GM18507 (cell line): ENCODE results near the gene PARN.
A peak's percentile ranks its signal among the peaks of the same experiment; 100 is the strongest.
"Not testable (repeated sequence)": the region's sequence is repeated elsewhere in the genome, so short reads cannot be mapped to it uniquely, and the experiment has no call there.

Experiments used
- DNase-seq: peaks from one replicate; pipeline ENCODE4 v3.0.0; 2011; ENCODE audit warnings: low read depth; ENCODE audit not compliant: insufficient read length; ENCODE audit errors: extremely low spot score
- FAIRE-seq: peaks from 2 replicates; lab custom pipeline; 2011; peaks lifted over from hg19 to GRCh38; lab: Jason Lieb, UNC

The PARN gene, protein sequence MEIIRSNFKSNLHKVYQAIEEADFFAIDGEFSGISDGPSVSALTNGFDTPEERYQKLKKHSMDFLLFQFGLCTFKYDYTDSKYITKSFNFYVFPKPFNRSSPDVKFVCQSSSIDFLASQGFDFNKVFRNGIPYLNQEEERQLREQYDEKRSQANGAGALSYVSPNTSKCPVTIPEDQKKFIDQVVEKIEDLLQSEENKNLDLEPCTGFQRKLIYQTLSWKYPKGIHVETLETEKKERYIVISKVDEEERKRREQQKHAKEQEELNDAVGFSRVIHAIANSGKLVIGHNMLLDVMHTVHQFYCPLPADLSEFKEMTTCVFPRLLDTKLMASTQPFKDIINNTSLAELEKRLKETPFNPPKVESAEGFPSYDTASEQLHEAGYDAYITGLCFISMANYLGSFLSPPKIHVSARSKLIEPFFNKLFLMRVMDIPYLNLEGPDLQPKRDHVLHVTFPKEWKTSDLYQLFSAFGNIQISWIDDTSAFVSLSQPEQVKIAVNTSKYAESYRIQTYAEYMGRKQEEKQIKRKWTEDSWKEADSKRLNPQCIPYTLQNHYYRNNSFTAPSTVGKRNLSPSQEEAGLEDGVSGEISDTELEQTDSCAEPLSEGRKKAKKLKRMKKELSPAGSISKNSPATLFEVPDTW

DNA sequence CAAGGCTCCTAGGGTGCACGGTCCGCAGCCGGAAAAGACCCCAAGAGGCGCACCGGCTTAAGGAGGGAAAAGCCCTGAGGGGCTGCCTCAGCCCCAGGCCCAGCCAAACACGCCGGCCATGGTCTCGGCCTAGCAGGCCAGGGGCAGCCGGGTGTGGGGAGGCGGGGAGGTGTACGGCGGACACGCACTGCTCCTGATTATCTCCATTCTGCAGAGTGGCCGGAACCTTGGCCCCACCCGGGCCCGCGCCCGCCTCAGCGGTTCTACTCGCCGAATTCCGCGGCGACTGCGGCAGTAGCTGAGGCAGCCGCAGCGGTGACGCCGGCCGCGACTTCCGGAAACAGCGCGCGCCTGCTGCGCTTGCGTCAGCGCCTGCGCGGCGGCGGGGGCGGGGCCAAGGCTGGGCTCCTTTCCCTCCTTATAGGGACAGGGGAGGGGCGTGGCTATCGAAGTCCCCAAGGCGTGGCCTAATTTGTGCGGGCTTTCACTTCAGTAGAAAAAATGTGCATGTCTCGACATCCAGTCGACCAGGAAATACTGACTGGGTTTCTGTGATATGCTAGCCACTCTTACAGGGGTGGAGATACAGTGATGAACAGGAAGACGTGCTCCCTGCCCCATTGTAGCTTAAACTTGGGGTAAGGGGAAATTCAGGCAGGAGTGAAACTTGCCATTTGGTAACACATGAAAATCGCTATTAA lies at the start of gene PARN:
PARN (minus strand) TSS at position 342 of the 701 bp plus-strand sequence; CDS start at position 207, 135 bp downstream.
- peak; percentile 96 for DNase-seq
- FAIRE-seq = peak; percentile 96

DNA sequence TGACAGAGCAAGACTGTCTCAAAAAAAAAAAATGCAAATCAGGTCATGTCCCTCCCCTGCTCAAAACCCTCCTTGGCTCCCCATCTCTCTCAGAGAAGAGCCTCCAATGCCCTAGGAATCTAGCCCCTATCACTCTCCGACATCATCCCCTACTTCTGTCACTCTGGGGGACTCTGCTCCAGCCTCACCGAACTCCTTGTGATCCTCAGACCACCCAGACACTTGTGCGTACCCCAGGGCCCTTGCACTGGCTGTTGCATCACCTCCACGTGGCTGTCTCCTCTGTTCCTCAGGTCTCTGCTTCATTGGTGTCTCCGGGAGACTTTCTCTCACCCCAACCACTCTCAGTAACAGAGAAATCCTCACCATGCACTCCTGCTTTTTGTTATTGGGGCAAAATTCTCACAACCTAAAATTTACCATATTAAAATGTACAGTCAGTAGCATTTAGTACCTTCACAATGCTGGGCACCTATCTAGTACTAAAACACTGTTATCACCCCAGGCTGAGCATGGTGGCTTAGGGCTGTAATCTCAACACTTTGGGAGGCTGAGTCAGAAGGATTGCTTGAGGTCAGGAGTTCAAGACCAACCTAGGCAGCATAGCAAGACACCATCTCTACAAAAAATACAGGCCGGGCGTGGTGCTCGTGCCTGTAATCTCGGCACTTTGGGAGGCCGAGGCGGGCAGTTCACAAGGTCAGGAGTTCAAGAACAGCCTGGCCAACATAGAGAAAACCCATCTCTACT lies 48.9 kb upstream of the PARN start:
- no peak for FAIRE-seq
- no peak for DNase-seq

DNA sequence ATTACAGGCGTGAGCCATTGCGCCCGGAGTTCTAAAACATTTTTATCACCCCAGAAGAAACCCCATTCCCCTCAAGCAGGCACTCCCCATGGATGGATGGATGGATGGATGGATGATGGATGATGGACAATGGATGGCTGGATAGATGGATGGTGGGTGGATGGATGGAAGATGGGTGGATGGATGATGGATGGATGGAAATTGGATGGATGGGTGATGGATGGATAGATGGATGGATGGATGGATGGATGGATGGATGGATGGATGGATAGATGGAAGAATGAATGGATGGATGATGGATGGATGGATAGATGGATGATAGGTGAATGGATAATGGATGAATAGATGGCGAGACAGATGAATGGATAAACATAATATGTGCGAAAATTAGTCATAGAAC lies 47.6 kb upstream of the PARN start:
- no peak for DNase-seq
- no peak for FAIRE-seq

DNA sequence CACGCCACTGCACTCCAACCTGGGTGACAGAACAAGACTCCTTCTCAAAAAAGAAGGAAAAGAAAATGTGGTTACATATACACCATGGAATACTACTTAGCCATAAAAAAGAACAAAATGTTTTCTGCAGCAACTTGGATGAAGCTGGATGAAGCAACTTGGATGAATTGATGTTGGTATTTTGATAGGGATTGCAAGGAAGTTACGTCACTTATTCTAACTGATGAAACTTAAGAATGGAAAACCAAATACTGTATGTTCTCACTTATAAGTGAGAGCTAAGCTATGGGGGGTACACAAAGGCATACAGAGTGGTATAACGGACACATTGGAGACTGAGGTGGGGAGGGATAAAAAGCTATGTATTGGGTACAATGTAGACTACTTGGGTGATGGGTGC lies 46.6 kb upstream of the PARN start:
- FAIRE-seq (no peak), DNase-seq (no peak)

DNA sequence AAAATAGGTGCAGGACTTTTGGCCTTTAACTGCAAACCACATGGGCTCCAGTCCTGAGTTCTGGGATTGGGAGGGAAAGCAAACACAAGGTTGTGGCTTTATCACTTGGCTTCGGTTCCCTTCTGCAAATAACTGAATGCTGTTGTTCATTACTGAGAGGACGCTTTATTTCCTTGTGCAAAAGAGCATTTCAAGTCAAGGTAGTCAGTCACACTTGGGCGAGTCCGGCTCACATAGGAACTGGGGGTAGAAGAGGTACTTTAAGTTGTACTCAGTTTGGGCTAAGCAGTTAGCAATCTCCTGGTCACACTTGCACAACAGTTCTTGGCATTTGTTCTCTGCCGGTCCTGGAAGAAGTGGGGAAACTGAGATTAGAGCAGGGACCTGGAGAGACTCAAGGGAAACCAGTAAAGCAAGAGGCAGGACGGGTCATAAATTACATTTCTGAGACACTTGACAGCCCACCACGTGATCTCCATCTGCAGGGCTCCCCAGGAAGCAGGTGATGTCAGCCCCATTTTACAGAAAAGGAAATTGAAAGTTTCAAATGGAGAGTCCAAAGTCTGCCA lies 42.4 kb upstream of the PARN start:
- FAIRE-seq (peak; percentile 89), DNase-seq (peak; percentile 45)

DNA sequence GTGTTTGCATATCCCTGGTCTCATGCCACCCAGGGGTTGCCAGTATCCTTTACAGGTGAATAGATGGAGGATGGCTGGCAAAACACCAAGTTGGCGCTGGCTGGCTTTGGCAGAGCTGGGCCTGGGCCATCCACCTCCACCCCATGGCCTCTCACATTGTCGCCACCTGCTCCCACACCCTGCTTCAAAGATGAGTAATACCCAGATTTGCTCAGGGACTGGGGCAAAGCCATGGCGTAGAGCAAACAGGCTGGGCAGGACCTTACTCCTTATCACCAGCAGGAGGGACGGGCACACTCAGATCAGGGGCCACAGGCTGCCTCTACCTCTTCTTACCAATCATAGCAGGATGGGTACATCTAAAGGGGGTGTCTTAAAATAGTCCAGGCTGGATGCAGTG lies 39.7 kb upstream of the PARN start:
- DNase-seq (no peak), FAIRE-seq (no peak)

DNA sequence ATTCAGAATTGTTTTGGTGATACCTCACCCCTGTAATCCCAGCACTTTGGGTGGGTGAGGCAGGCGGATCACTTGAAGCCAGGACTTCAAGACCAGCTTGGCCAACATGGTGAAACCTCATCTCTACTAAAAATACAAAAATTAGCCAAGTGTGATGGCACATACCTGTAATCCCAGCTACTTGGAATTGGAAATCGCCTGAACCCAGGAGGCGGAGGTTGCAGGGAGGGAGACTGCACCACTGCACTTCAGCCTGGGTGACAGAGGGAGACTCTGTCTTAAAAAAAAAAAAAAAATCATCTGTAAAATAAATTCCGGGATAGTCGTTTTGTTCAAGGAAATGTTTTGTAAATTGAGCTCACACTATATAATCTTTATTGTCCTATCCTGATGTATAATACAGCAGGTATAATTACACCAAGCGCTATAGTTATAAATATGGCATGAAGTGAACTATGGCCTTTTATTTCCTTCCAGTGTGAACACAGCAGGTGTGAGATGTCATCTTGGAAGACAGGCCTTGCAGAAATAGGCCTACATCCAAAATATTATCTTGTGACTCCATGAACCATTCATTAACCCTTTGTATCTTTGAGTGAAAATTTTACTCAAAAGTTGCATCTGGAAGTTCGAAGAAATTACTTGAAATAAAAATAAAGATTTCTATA lies 38.6 kb upstream of the PARN start:
- no peak for DNase-seq
- FAIRE-seq = no peak

DNA sequence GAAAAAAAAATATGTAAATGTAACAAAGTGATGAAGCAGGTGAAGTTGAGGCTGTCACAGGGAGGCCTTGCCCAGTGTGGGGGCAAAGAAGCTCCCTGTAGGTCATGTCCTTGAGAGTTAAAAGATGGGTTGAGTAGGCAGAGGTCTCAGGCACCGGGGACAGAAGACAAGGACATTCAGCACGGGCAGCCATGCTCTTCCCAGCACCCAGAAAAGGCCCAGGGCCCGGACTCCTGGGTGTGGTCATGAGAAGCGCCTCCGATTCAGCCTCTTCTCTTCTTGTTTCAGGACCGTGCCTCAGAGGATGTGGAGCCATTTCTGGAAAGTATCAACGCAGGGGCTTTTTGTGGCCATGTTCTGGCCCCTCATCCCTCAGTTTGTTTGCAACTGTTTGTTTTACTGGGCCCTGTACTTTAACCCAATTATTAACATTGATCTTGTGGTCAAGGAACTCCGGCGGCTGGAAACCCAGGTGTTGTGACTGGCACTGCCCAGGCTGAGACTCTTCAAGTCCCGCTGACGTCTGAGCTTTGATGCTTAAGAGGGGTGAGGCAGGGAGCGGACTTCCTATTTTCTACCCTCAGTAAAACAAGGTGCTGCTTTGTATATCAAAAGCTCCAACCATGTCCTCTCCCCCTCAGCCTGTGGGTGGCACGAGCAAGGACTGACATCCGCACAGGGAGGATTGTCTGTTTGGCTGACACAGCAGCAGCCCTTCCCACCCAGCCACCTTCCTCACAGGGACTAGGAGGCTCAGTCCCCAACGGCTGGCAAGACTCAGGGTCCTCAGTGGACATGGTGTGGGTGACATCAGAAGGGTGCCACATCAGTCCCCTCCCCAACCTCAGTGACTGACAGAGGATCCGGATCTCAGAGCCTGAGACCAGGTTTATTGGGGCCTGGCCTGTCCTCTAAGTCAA lies 37.5 kb upstream of the PARN start:
- DNase-seq = no peak
- FAIRE-seq = no peak

DNA sequence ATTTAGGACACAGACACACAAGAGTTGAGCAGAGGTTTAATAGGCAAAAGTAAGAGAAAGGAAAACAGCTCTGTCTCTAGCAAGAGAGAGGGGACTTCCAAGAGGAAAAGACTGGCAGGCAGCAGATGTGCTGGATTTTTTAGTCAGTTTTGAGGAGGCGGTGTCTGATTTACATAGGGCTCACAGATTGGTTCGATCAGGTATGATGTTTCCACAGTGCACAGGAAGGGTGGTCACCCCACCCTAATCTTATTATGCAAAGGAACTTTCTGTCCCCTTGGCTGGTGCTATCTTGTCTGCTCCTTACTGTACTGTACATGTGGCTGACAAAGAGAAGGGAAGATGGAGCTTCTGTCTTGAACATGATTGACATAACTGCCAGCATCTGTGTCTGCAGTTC lies 28.0 kb upstream of the PARN start:
- peak; percentile 85 for FAIRE-seq
- no peak for DNase-seq

DNA sequence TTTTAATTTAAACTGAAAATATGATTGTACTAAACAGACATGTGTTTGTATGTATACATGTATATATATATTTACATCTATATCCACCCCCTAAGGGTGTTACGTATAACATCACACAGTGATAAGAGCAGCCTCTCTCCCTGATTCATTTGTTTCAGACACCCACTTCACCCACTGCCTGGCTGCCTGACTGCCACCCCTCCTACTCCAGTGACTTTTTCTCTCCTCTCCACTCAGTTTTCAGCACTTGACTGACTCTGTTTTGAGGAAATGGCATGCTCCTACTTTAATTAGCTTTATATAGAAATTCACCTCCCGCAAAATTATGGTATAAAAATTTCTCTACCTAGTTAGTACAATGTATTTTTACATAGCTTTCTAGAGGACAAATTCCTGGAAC lies 22.7 kb upstream of the PARN start:
- DNase-seq (no peak), FAIRE-seq (no peak)

DNA sequence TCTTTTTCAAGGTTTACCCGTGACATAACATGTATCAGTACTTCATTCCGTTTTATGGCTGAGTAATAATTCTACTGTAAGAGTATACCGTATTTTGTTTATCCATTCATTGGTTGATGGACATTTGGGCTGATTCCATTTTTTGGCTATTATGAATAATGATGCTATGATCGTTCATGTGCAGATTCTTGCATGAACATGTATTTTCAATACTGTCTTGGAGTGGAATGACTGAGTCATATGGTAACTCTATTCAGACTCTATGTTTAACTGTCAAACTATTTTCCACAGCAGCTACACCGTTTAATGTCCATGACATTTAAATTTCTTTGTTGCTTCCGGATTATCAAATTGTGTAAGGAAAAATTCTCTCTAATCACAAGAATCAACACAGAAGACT lies 20.6 kb upstream of the PARN start:
- no peak for DNase-seq

DNA sequence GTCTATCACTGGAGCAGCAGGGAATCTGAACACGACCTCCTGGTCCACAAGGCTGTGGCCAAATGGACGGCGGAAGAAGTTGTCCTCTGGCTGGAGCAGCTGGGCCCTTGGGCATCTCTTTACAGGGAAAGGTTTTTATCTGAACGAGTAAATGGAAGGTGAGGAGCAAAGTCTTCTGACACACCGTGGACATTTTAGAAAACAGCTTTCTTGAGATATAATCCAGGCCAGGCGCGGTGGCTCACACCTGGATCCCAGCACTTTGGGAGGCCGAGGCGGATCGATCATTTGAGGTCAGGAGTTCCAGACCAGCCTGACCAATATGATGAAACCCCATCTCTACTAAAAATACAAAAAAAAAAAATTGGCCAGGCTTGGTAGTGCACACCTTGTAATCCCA lies 19.8 kb upstream of the PARN start:
- DNase-seq (no peak), FAIRE-seq (no peak)

More for the DNA sequence above, 20.6 kb upstream of the PARN start:
- no peak for FAIRE-seq

DNA sequence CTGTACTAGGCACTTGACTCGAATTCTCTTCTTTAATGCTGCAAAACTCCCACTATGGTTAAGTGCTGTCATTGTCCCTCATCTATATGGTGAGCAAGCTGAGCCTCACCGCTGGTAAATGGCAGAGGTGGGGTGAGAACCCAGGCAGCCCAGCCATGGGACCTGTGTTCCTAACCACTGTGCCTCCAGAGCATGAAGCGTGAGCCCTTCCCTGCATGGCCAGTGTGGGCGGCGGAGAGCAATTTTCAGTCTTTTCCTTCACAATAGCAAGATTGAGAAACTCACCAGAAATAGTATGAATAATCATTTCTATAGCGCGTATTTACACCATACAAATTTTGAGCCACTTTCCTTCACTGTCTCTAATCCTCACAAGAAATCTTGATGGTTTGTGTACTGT lies 11.9 kb upstream of the PARN start:
- DNase-seq = no peak
- no peak for FAIRE-seq

DNA sequence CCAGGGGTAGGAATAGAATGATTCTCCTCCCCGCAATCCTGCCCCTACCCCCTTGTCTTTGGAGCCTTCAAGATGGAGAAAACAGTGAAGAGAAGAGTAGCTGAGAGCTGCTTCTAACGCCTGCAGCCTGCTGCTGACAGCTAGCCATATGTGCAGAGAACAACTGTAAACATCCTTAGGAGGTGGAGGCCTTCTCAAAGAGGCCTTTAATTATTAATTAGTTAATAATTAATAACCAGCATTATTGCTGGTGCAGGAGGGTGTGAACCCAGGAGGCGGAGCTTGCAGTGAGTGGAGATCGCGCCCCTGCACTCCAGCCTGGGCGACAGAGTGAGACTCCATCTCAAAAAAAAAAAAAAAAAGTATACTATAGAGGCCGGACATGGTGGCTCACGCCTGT lies 11.1 kb upstream of the PARN start:
- FAIRE-seq (no peak), DNase-seq (no peak)

DNA sequence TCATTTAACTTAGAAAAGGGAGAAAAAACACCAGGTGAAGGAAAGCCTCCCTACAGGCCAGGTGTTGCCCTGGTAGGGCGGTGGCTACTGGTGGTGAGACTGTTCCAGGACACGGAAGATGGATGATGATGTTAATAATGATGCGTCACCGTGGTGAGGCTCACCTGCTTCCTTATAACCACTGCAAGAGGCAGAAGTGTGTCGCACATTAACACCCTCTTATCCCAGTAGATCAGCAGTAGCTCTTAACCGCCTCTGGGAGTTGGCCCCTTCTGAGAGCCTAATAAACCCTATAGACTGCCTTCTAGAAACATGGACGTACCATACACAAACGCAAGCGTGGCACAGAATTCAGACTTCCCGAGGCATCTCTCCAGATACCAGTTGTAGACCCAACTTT lies 10.5 kb upstream of the PARN start:
- FAIRE-seq = no peak
- DNase-seq = no peak

DNA sequence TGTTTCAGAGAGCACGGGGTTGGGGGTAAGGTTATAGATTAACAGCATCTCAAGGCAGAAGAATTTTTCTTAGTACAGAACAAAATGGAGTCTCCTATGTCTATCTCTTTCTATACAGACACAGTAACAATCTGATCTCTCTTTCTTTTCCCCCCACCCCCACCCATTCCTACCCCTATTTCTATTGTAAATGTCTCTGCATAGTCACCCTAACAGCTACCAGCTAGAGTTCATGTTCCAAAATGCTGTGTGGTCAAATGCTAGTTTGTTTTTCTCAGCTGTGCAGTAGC lies 6.8 kb upstream of the PARN start:
- not testable (repeated sequence) for DNase-seq, FAIRE-seq

DNA sequence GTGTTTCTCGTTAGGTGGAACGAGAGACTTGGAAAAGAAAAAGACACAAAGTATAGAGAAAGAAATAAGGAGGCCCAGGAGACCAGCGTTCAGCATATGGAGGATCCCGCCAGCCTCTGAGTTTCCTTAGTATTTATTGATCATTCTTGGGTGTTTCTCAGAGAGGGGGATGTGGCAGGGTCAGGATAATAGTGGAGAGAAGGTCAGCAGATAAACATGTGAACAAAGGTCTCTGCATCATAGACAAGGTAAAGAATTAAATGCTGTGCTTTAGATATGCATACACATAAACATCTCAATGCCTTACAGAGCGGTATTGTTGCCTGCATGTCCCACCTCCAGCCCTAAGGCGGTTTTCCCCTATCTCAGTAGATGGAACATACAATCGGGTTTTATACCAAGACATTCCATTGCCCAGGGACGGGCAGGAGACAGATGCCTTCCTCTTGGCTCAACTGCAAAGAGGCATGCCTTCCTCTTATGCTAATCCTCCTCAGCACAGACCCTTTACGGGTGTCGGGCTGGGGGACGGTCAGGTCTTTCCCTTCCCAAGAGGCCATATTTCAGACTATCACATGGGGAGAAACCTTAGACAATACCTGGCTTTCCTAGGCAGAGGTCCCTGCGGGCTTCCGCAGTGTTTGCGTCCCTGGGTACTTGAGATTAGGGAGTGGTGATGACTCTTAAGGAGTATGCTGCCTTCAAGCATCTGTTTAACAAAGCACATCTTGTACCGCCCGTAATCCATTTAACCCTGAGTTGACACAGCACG lies 6.3 kb upstream of the PARN start:
- not testable (repeated sequence) for DNase-seq, FAIRE-seq
